ENCODE data around the gene MAP2K1. TPM values are rescaled to one million over a fixed set of nuclear protein-coding genes. Genes with fewer than 3 reads are reported as not detected.

The MAP2K1 gene
- total RNA-seq, 1 donor from 2014 or later = 57.7 TPM

DNA sequence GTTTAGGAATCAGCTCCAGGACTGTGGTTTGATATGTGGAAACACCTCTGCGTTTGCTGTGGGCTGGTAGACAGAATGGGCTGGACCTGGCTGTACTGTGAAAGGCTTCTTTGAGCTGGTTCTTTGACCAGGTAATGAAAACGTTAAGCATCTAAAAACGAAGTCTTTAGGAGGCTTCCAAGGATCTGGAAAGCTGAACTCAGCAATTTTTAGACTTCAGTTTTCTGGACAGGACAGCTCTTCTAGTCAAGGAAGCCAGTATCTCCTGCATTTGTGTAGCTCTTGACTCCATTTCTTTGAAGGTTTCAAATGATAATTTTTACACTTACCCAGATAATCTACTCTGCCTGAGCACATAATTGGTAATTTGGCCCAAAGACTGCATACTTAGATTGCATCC lies 25.5 kb downstream of the MAP2K1 start:
- DNase-seq (ENCODE audit: low read depth) = no peak
- Histone ChIP-seq H3K27me3 (ENCODE audit: control insufficient read depth, insufficient read depth, low read length) (no peaks in the 10 kb centered on the region), H3K36me3 (ENCODE audit: control insufficient read depth, insufficient read depth, low read length) (no peaks in the 10 kb centered on the region), H3K4me3 (ENCODE audit: low read depth, low read length) (no peak overlapping the region)
- TF ChIP-seq, protein P1, sequence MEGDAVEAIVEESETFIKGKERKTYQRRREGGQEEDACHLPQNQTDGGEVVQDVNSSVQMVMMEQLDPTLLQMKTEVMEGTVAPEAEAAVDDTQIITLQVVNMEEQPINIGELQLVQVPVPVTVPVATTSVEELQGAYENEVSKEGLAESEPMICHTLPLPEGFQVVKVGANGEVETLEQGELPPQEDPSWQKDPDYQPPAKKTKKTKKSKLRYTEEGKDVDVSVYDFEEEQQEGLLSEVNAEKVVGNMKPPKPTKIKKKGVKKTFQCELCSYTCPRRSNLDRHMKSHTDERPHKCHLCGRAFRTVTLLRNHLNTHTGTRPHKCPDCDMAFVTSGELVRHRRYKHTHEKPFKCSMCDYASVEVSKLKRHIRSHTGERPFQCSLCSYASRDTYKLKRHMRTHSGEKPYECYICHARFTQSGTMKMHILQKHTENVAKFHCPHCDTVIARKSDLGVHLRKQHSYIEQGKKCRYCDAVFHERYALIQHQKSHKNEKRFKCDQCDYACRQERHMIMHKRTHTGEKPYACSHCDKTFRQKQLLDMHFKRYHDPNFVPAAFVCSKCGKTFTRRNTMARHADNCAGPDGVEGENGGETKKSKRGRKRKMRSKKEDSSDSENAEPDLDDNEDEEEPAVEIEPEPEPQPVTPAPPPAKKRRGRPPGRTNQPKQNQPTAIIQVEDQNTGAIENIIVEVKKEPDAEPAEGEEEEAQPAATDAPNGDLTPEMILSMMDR (IDR thresholded peaks at IDR 0.05; ENCODE audit: insufficient read depth, low read length, severe bottlenecking) = no peak
- FAIRE-seq = no peak

DNA sequence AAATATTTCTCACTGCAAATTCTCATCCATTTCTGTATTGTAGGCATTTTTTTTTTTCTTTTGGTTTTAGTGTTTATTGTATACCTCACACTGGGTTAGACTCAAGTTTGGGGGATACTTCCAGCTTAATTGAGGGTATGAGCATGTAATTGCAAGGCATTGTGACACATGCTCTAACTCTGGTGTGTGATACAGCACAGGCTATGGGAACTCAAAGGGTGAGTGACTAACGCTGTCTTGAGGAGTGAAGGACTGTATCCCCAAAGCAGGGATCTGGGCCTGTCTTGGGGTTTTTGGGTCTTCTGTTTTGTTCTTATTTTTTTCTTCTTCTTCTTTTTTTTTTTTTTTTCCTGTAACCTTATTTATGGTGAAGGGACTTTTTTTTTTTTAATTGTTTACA lies 26.9 kb downstream of the MAP2K1 start:
- no peak for DNase-seq (ENCODE audit: low read depth)
- Histone ChIP-seq H3K4me3 (ENCODE audit: low read depth, low read length) (no peak overlapping the region), H3K36me3 (ENCODE audit: control insufficient read depth, insufficient read depth, low read length) (no peaks in the 10 kb centered on the region), H3K27me3 (ENCODE audit: control insufficient read depth, insufficient read depth, low read length) (no peaks in the 10 kb centered on the region)
- FAIRE-seq = no peak
- TF ChIP-seq, protein P1 (IDR thresholded peaks at IDR 0.05; ENCODE audit: insufficient read depth, low read length, severe bottlenecking) = no peak

DNA sequence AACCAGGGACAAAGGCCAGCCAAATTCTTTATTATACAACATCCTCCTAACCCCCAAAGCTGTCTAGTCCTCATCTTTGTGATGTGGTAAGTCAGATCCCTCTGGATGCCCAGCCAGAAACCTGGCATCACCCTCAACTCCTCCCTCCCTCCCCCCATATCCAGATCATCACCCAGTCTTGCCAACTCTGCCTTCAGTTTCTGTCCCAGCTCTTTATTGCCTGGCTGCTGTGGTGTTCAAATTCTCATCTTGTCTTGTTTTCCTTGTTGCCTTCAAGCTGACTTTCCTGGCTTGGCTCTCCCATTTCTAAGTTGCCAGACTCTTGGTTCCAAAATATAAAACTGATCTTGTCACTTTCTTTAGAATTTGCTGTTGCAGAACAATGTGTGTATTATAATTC lies 28.6 kb downstream of the MAP2K1 start:
- Histone ChIP-seq H3K36me3 (ENCODE audit: control insufficient read depth, insufficient read depth, low read length) (no peaks in the 10 kb centered on the region), H3K4me3 (ENCODE audit: low read depth, low read length) (no peak overlapping the region), H3K27me3 (ENCODE audit: control insufficient read depth, insufficient read depth, low read length) (no peaks in the 10 kb centered on the region)
- DNase-seq (ENCODE audit: low read depth) = no peak
- TF ChIP-seq, protein P1 (IDR thresholded peaks at IDR 0.05; ENCODE audit: insufficient read depth, low read length, severe bottlenecking) = no peak
- FAIRE-seq = peak; percentile 32

DNA sequence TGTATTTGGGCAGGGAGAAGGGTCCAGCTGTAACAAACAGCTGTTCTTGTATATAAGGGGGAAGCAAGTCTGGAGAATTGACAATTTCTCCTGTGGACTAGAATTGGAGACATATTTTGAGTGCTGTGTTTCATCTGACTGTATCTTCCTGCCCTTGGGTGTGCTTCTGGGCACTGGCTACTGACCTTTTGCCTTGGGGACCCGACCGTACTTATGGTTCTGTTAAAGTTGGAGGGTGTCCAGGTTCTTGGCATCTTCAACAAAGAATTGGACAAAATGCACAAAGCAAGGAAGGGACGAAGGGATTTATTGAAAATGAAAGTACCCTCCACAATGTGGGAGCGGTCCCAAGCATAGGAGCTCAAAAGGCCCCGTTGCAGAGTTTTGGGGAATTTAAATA lies 31.0 kb downstream of the MAP2K1 start:
- FAIRE-seq (no peak), DNase-seq (ENCODE audit: low read depth) (no peak)
- H3K4me3 ChIP-seq (ENCODE audit: low read depth, low read length) = no peak overlapping the region

DNA sequence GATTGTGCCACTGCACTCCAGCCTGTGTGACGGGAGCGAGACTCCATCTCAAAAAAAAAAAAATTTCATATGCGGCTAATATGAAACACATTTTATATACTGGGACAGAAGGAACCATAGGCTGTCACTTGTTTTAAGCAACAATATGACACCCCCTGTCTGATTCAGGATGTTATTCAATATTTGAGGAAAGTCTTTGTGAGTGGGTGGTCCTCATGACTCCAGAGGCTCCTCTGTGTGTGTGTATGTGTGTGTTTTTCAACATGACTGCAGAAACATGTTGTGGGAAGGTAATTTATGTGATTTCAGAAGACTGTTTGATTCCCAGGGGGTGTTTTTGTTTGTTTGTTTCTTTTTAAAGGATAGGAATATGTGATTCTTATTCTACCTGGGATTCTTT lies 32.8 kb downstream of the MAP2K1 start:
- Histone ChIP-seq H3K36me3 (ENCODE audit: control insufficient read depth, insufficient read depth, low read length) (no peaks in the 10 kb centered on the region), H3K27me3 (ENCODE audit: control insufficient read depth, insufficient read depth, low read length) (no peaks in the 10 kb centered on the region), H3K4me3 (ENCODE audit: low read depth, low read length) (no peak overlapping the region)
- FAIRE-seq = no peak
- TF ChIP-seq, protein P1 (IDR thresholded peaks at IDR 0.05; ENCODE audit: insufficient read depth, low read length, severe bottlenecking) = no peak
- no peak for DNase-seq (ENCODE audit: low read depth)

More for the DNA sequence above, 31.0 kb downstream of the MAP2K1 start:
- Histone ChIP-seq H3K36me3 (ENCODE audit: control insufficient read depth, insufficient read depth, low read length) (no peaks in the 10 kb centered on the region), H3K27me3 (ENCODE audit: control insufficient read depth, insufficient read depth, low read length) (no peaks in the 10 kb centered on the region)
- TF ChIP-seq, protein P1 (IDR thresholded peaks at IDR 0.05; ENCODE audit: insufficient read depth, low read length, severe bottlenecking) = no peak

DNA sequence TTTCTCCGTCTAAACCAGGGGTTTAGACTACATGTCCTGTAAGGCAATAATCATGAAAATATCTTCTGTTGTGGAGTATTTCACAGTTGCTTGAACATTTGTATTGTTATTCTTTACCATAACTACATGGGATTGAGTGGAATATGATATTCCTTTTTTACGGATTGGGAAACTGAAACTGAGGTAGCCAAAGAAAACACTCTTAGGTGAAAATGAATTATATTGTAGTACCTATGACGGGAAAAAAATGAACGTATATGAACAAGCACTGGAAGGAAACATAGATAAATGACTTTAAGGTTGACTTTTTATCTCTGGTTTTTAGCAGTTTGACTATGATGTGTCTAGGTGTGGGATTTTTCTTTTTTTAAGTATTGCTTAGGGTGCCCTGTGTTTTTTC lies 35.6 kb downstream of the MAP2K1 start:
- TF ChIP-seq, protein P1 (IDR thresholded peaks at IDR 0.05; ENCODE audit: insufficient read depth, low read length, severe bottlenecking) = no peak
- FAIRE-seq (no peak), DNase-seq (ENCODE audit: low read depth) (no peak)
- Histone ChIP-seq H3K36me3 (ENCODE audit: control insufficient read depth, insufficient read depth, low read length) (no peaks in the 10 kb centered on the region), H3K4me3 (ENCODE audit: low read depth, low read length) (no peak overlapping the region), H3K27me3 (ENCODE audit: control insufficient read depth, insufficient read depth, low read length) (no peaks in the 10 kb centered on the region)
